Immature natural killer cell (primary cell): ENCODE data around the gene DSG2. TPM values are rescaled to one million over a fixed set of nuclear protein-coding genes. Genes with fewer than 3 reads are reported as not detected.

ENCODE experiments used
- DNase-seq, 3 donors: peaks; one replicate each; pipeline ENCODE4 v3.0.0; 2022; ENCODE audit warnings: mixed read lengths in 1 of 3
- H3K27ac Mint-ChIP-seq, 6 donors: one replicate each; pipeline ENCODE4 v1.8.0; 2020; ENCODE audit warnings: mixed read lengths in 6 of 6, mild to moderate bottlenecking in 5 of 6, inconsistent platforms in 4 of 6, moderate library complexity in 3 of 6
- H3K27me3 Mint-ChIP-seq, 3 donors: one replicate each; pipeline ENCODE4 v1.8.0; 2020 to 2021; ENCODE audit warnings: low read depth in 3 of 3, mild to moderate bottlenecking in 3 of 3, mixed read lengths in 3 of 3, moderate library complexity in 3 of 3, inconsistent platforms in 1 of 3
- H3K36me3 Mint-ChIP-seq, 3 donors: one replicate each; pipeline ENCODE4 v1.8.0; 2020; ENCODE audit warnings: mixed read lengths in 3 of 3, inconsistent platforms in 2 of 3, mild to moderate bottlenecking in 2 of 3
- H3K4me1 Mint-ChIP-seq, 2 donors: one replicate each; pipeline ENCODE4 v1.8.0; 2020; ENCODE audit warnings: inconsistent platforms in 2 of 2, mild to moderate bottlenecking in 2 of 2, mixed read lengths in 2 of 2, moderate library complexity in 1 of 2
- H3K4me3 Mint-ChIP-seq, 5 donors: one replicate each; pipeline ENCODE4 v1.8.0; 2020; ENCODE audit warnings: mild to moderate bottlenecking in 5 of 5, mixed read lengths in 5 of 5, inconsistent platforms in 3 of 5, moderate library complexity in 3 of 5
- H3K9me3 Mint-ChIP-seq, 6 donors: one replicate each; pipeline ENCODE4 v1.8.0; 2020; ENCODE audit warnings: mild to moderate bottlenecking in 6 of 6, mixed read lengths in 6 of 6, inconsistent platforms in 4 of 6, moderate library complexity in 3 of 6
- polyA plus RNA-seq, 3 donors: library from polyadenylated mRNA; unstranded; fragments of 300-500 nt; fragmentation: Illumina TruSeq; gene quantifications; one replicate each; pipeline ENCODE4 v1.2.3, GENCODE V29; 2021

The DSG2 gene
- polyA plus RNA-seq, 3 donors from 2014 or later: not detected

GRCh38 chr18:31553800-31554199 lies 55.8 kb downstream of the DSG2 start:
- DNase-seq: no peak
- no peaks in the 10 kb centered on the region for H3K9me3 Mint-ChIP-seq
- H3K4me3 Mint-ChIP-seq: no peak overlapping the region
- peaks cover 0 to 6% (median 0%) of the 10 kb centered on the region in 3 donors for H3K27me3 Mint-ChIP-seq
- H3K27ac Mint-ChIP-seq: no peak overlapping the region
- H3K36me3 Mint-ChIP-seq: no peaks in the 10 kb centered on the region
- H3K4me1 Mint-ChIP-seq: peaks cover 2 to 5% of the 10 kb centered on the region in 2 donors

GRCh38 chr18:31554776-31555175 lies 56.8 kb downstream of the DSG2 start:
- peaks cover 2 to 5% of the 10 kb centered on the region in 2 donors for H3K4me1 Mint-ChIP-seq
- no peak overlapping the region for H3K4me3 Mint-ChIP-seq
- no peaks in the 10 kb centered on the region for H3K9me3 Mint-ChIP-seq
- H3K27me3 Mint-ChIP-seq: peaks cover 0 to 6% (median 0%) of the 10 kb centered on the region in 3 donors
- no peak overlapping the region for H3K27ac Mint-ChIP-seq
- no peak for DNase-seq
- no peaks in the 10 kb centered on the region for H3K36me3 Mint-ChIP-seq

- peak; percentile 55 to 62 (median 60) for DNase-seq
- Mint-ChIP-seq H3K4me3 (peak overlapping the region in 1 of 5 donors; percentile 62), H3K27me3 (peaks cover 0 to 7% (median under 1%) of the 10 kb centered on the region in 3 donors)
Measured at GRCh38 chr18:31555971-31556747, 58.2 kb downstream of the DSG2 start.

GRCh38 chr18:31557446-31557845 lies 59.5 kb downstream of the DSG2 start:
- no peak overlapping the region for H3K4me3 Mint-ChIP-seq
- H3K4me1 Mint-ChIP-seq: peaks cover 2 to 5% of the 10 kb centered on the region in 2 donors
- DNase-seq: no peak
- no peak overlapping the region for H3K27ac Mint-ChIP-seq
- H3K36me3 Mint-ChIP-seq: no peaks in the 10 kb centered on the region
- peaks cover 0 to 10% (median 1%) of the 10 kb centered on the region in 3 donors for H3K27me3 Mint-ChIP-seq
- H3K9me3 Mint-ChIP-seq: no peaks in the 10 kb centered on the region

More at GRCh38 chr18:31555971-31556747, 58.2 kb downstream of the DSG2 start:
- Mint-ChIP-seq H3K9me3 (no peaks in the 10 kb centered on the region), H3K36me3 (no peaks in the 10 kb centered on the region), H3K27ac (no peak overlapping the region), H3K4me1 (peaks cover 2 to 5% of the 10 kb centered on the region in 2 donors)

GRCh38 chr18:31558567-31558966 lies 60.6 kb downstream of the DSG2 start:
- no peak for DNase-seq
- H3K4me1 Mint-ChIP-seq: peaks cover 2 to 5% of the 10 kb centered on the region in 2 donors
- peaks cover 0 to 10% (median 1%) of the 10 kb centered on the region in 3 donors for H3K27me3 Mint-ChIP-seq
- no peaks in the 10 kb centered on the region for H3K9me3 Mint-ChIP-seq
- H3K4me3 Mint-ChIP-seq: no peak overlapping the region
- H3K27ac Mint-ChIP-seq: no peak overlapping the region
- no peaks in the 10 kb centered on the region for H3K36me3 Mint-ChIP-seq

GRCh38 chr18:31562726-31563125 lies 64.7 kb downstream of the DSG2 start:
- no peak overlapping the region for H3K27ac Mint-ChIP-seq
- H3K4me3 Mint-ChIP-seq: no peak overlapping the region
- no peaks in the 10 kb centered on the region for H3K4me1 Mint-ChIP-seq
- H3K9me3 Mint-ChIP-seq: no peaks in the 10 kb centered on the region
- peaks cover 0 to 4% (median 1%) of the 10 kb centered on the region in 3 donors for H3K27me3 Mint-ChIP-seq
- H3K36me3 Mint-ChIP-seq: no peaks in the 10 kb centered on the region
- no peak for DNase-seq

GRCh38 chr18:31563778-31564177 lies 65.8 kb downstream of the DSG2 start:
- peaks cover 0 to 4% (median 1%) of the 10 kb centered on the region in 3 donors for H3K27me3 Mint-ChIP-seq
- no peaks in the 10 kb centered on the region for H3K4me1 Mint-ChIP-seq
- H3K27ac Mint-ChIP-seq: no peak overlapping the region
- H3K9me3 Mint-ChIP-seq: no peaks in the 10 kb centered on the region
- DNase-seq: no peak
- H3K36me3 Mint-ChIP-seq: no peaks in the 10 kb centered on the region
- H3K4me3 Mint-ChIP-seq: no peak overlapping the region

GRCh38 chr18:31565345-31565744 lies 67.4 kb downstream of the DSG2 start:
- H3K27me3 Mint-ChIP-seq: peaks cover 0 to 4% (median 1%) of the 10 kb centered on the region in 3 donors
- H3K36me3 Mint-ChIP-seq: no peaks in the 10 kb centered on the region
- no peak overlapping the region for H3K4me3 Mint-ChIP-seq
- no peaks in the 10 kb centered on the region for H3K9me3 Mint-ChIP-seq
- peak overlapping the region in 2 of 6 donors; percentile 4 to 18 for H3K27ac Mint-ChIP-seq
- no peak for DNase-seq
- no peaks in the 10 kb centered on the region for H3K4me1 Mint-ChIP-seq

GRCh38 chr18:31565782-31566512 lies 68.0 kb downstream of the DSG2 start:
- no peaks in the 10 kb centered on the region for H3K4me1 Mint-ChIP-seq
- no peaks in the 10 kb centered on the region for H3K36me3 Mint-ChIP-seq
- no peak overlapping the region for H3K4me3 Mint-ChIP-seq
- H3K27me3 Mint-ChIP-seq: peaks cover 0 to 4% (median 1%) of the 10 kb centered on the region in 3 donors
- no peak for DNase-seq
- no peaks in the 10 kb centered on the region for H3K9me3 Mint-ChIP-seq
- no peak overlapping the region for H3K27ac Mint-ChIP-seq

- no peak overlapping the region for H3K4me3 Mint-ChIP-seq
- H3K27ac Mint-ChIP-seq: no peak overlapping the region
- H3K4me1 Mint-ChIP-seq: no peaks in the 10 kb centered on the region
- H3K36me3 Mint-ChIP-seq: no peaks in the 10 kb centered on the region
- no peak for DNase-seq
- H3K27me3 Mint-ChIP-seq: peaks cover 0 to 1% (median 0%) of the 10 kb centered on the region in 3 donors
- no peaks in the 10 kb centered on the region for H3K9me3 Mint-ChIP-seq
Measured at GRCh38 chr18:31566576-31567306, 68.8 kb downstream of the DSG2 start.

- no peaks in the 10 kb centered on the region for H3K4me1 Mint-ChIP-seq
- no peaks in the 10 kb centered on the region for H3K36me3 Mint-ChIP-seq
Measured at GRCh38 chr18:31572368-31572767, 74.4 kb downstream of the DSG2 start.

GRCh38 chr18:31573051-31573450 lies 75.1 kb downstream of the DSG2 start:
- no peak overlapping the region for H3K4me3 Mint-ChIP-seq
- DNase-seq: no peak
- H3K4me1 Mint-ChIP-seq: no peaks in the 10 kb centered on the region
- peaks cover 0 to 6% (median 1%) of the 10 kb centered on the region in 3 donors for H3K27me3 Mint-ChIP-seq
- no peaks in the 10 kb centered on the region for H3K9me3 Mint-ChIP-seq
- no peaks in the 10 kb centered on the region for H3K36me3 Mint-ChIP-seq
- H3K27ac Mint-ChIP-seq: no peak overlapping the region

More at GRCh38 chr18:31572368-31572767, 74.4 kb downstream of the DSG2 start:
- no peak for DNase-seq
- Mint-ChIP-seq H3K4me3 (no peak overlapping the region), H3K27ac (no peak overlapping the region), H3K9me3 (no peaks in the 10 kb centered on the region), H3K27me3 (peaks cover 0 to 6% (median 1%) of the 10 kb centered on the region in 3 donors)

GRCh38 chr18:31574359-31574758 lies 76.4 kb downstream of the DSG2 start:
- H3K27ac Mint-ChIP-seq: no peak overlapping the region
- no peak overlapping the region for H3K4me3 Mint-ChIP-seq
- H3K9me3 Mint-ChIP-seq: no peaks in the 10 kb centered on the region
- peaks cover 0 to 6% (median 1%) of the 10 kb centered on the region in 3 donors for H3K27me3 Mint-ChIP-seq
- DNase-seq: no peak
- H3K36me3 Mint-ChIP-seq: no peaks in the 10 kb centered on the region
- H3K4me1 Mint-ChIP-seq: no peaks in the 10 kb centered on the region
